SHP77 treated with DMSO at 0.1 percent for 48 hours (cell line): Measurements from ENCODE around the gene AMZ1.

Source experiments
- DNase-seq: peaks from one replicate; lab custom pipeline; 2025; lab: John Stamatoyannopoulos, UW

The AMZ1 gene

GRCh38 chr7:2687881-2688318 is at the start of gene AMZ1:
Gene AMZ1, plus strand, starts transcription at chr7:2688202. Its CDS starts 12,250 bp downstream, at chr7:2700452.
- no peak for DNase-seq

DNA sequence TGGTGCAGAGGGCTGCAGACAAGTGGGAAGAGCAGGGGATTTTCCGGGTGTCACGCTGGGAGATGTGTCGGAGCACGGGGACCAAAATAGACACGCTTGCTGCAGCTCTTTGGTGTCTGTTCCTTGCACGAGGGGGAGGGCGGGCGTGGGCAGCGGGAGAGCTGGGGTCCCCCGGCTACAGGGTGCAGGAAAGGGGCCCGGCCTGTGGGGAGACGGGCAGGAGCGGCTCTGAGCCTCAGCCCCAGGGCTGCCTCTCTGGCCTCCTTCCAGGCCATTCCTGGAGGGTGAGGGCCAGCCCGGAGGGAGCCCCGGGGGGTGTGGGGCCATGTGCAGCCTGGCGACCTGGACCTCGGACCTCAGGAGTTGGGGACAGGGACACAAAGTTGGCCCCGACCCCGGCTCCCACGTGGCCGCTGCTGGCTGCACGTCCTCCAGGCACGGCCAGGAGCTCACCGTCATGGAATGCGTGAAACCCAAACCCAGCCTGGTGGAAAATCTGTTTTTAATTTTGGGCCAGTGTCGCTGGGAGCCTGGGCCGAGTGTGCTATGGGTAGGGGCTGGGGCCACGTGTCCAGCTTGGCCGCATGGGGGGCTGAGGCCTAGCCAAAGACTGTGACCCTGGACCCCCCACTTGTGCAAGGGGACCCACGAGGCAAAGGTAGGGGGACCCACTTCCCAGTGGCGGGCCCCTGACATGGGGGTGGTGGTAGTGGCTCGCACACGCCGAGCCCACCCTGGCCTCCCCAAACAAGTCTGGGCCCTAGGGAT is 49.6 kb upstream of the AMZ1 start:
- no peak for DNase-seq

GRCh38 chr7:2639181-2639681 is 48.8 kb upstream of the AMZ1 start:
- DNase-seq = no peak

- DNase-seq = no peak
These were observed 48.1 kb upstream of the AMZ1 start for GRCh38 chr7:2639695-2640481.

DNA sequence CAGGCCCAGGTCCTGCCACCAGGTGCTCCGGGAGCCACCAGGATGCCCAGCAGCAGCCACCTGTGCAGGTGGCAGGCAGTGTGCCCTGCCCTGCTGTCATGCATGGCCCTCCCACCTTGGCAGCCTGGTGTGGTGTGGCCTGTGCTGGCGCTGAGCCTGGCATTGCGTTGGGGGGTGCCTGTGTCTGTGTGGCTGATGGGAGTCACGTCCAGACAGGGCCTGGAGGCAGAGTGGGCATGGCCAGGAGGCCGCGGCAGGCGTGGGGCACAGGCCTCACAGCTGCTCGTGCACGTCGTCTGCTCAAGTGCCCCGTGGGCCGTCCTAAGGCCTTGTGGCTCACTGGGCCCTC is 47.5 kb upstream of the AMZ1 start:
- no peak for DNase-seq

GRCh38 chr7:2640846-2641316 is 47.1 kb upstream of the AMZ1 start:
- no peak for DNase-seq

DNA sequence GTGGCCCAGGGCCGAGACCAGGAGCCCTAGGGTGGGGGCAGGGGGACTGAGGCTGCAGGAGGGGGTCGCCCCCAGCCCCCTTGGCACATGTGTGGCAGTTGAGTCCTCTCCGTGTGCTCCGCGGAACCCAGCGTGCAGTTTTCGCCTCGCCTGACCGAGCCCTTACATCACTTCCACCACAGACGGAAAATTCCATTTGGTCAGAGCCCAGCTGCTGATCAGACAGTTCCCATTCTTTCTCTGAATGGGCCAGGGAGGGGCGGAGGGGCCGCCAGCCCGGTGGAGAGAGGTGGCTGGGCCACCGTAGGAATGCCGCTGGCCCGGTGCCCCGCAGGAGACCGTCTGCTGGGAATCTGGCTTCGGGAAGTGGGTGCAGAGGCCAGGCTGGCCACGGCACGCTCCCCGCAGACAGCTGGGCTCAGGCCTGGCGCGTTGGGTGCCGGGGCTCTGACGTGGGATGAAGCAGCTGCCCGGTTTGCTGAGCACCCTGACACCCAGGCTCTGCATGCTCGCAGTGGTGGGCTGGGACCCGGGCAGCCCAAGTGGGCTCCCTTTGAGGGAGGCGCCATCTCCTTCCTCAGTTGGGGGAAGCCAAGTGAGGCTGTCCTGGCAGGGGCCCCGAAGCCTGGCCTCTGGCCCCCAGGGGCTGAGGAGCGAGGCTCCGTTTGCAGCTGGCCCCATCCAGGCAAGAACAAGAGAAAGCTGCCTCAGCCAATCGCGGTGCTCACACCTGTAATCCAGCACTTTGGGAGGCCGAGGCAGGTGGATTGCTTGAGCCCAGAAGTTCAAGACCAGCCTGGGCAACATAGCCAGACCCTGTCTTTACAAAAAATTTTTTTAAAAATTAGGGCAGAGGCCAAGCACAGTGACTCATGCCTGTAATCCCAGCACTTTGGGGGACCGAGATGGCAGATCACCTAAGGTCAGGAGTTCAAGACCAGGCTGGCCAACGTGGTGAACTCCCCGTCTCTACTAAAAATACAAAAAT is 46.3 kb upstream of the AMZ1 start:
- DNase-seq = peak; percentile 95

GRCh38 chr7:2643386-2644219 is 44.4 kb upstream of the AMZ1 start:
- DNase-seq = no peak

DNA sequence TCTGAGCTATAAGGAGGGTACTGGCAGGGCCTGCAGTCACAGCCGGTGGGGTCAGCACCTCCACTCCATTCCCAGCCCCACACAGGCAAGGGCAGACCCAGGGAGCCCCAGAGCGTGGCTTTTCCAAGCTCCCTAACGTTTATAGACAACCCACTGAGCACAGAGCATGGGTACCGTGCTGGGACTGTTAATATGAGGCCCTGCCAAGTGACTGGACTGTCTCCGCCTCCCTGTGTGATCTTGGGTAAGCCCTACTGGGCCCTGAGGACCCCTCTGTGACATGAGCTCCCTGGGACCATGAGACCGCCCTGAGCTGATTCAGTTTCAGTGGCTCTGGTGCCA is 43.8 kb upstream of the AMZ1 start:
- no peak for DNase-seq

DNA sequence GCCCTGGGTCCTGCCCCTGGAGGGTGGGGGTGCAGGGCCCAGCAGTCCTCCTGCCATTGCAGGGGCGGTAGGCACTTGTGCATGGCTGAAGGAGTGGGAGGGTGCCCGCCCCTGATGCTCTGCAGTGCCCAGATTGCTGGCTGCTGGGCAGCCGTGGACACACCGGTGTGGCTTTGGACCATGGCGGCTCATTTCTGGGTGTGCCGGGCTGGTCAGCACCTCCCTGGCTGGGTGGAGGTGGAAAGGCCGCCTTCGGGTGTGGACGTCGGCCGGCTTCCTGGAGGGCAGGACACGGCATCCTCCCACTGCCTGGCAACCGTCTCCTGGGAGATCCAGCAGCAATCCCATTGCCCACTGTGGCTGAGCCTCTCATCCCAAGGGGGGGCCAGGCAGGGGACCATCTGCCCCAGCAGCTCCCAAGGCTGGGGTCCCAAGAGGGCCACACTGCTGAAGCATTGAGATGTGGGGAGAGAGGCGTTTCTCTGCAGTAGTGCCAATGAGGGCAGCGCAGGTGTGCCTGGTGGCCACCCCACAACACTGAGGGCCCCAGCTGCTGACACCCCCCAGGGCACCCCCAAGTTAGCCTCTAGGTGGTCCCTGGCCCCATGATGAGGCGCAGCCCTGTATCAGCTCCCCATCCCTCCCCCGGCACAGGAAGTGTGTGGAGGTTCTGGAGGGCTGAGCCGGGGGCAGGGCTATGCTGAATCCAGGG is 43.3 kb upstream of the AMZ1 start:
- no peak for DNase-seq

DNA sequence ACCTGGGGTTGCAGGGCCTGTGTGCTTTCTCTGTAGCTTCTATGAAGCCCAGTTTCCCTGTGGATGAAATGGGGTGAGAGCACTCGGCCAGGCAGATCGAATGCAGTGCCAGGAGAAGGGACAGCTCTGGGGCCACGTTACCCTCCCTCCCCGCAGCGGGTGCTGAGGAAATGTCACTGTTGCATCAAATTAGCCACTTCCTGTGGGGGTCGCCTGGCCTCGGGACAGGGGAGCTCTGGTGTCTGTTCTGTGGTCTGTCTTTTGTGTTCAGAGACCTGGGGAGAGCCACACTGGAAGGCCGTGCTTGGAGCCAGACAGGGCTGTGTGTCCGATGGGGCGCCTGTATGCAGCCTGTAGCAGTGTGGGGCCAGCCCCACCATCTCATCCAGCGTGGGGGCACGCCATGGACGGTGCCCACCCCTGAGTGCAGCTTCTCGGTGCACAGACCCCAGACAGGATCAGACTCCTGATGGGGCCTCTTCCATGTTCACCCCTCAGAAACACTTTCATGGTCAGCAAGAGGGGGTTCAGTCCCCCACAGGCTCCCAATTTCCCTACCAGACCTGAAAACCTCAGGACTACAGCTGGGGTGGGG is 42.6 kb upstream of the AMZ1 start:
- no peak for DNase-seq

DNA sequence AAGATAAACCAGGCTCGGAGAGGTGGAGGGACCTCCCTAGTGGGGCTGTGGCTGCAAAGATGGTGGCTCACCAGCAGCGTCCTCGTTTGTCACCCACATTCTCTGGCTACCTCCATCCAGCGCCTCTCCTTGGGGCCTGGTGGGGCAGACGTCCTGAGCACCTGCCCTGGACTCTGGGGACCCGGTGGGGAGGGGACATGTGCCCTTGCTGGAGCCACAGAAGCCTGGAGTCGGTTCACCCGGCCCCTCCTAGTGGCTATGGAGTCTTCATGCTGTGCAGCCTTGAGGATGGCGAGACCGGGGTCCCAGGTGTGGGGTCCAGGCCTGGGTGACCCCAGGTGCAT is 41.7 kb upstream of the AMZ1 start:
- DNase-seq = no peak

- DNase-seq = no peak
These were observed 41.1 kb upstream of the AMZ1 start for GRCh38 chr7:2646680-2647571.

DNA sequence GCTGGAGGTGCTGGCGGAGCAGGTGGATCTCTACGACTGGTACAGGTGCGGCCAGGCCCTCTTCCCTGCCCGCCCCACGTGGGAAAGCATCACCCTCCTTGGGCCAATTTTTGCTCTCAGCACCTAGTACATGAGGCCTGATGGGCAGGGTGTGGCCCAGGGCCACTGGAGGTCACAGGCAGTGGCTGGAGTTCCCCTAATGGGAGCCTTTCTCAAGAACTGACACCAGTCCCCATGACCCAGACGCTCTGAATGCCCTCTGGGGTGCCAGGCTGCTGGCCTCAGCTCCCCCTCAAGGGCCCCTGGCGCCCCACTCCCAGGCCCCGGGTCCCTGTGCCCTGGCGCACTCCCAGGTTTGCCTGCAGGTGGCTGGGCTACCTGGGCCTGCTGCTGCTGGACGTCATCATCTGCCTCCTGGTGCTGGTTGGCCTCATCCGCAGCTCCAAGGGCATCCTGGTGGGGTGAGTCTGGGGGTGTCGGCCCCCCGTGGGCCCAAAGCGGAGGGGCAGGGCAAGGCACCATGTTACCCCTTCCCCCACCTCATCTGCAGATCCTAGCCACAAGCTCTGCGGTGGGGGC is 40.3 kb upstream of the AMZ1 start:
- no peak for DNase-seq

- no peak for DNase-seq
These were observed 38.7 kb upstream of the AMZ1 start for GRCh38 chr7:2649139-2649838.

DNA sequence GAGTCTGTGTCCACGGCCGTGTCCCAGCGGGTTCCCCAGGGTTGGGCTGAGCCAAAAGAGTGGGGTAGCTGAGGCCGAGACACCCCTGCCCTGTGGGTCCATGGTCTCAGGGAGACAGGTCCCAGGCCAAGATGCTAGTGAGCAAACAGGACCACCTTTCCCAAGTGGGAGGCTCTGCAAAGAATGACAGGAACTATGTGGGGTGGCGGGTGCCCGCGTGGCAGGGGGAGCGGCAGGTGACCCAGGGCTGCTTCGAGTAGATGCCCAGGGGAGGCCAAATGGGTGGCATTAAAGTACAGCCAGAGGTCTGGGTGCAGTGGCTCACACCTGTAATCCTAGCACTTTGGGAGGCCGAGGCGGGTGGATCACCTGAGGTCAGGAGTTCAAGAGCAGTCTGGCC is 38.0 kb upstream of the AMZ1 start:
- no peak for DNase-seq

DNA sequence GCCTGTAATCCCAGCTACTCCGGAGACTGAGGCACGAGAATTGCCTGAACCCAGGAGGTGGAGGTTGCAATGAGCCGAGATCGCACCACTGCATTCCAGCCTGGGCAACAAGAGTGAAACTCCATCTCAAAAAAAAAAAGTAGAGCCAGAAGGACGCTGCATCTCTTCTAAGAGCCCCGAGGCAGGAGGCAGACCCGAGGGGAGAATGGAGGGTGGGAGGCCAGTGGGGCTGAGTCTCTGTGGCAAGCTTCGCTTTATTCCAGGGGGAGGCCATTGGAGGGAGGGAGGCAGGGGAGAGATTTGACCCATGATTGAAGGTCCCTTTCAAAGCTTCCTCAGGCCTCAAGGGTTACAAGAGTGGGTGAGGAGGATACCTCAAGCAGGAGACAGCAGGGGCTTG is 37.6 kb upstream of the AMZ1 start:
- DNase-seq = no peak

DNA sequence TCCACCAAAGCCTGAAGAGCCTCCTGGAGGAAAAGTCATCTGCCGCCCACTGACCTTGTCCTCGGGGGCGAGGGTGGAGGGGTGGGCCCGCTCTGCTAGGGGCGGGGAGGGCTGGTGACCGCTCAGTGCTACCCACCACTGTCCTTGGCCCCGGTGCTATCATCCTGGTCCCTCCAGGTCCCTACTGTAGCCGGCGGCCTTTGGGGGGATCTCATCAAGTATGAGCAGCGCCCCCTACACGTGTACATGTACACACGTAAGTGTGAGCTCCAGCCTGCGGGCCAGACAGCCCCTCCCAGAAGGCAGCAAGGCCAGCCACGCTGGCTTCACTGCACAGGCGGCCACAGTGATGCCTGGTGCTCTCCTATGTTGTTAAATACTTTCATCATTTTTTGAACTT is 36.7 kb upstream of the AMZ1 start:
- no peak for DNase-seq
